Middle frontal gyrus (tissue), 1 donor: Measurements from ENCODE around the gene CELF2.

ENCODE experiments used
- DNase-seq: peaks from one replicate; pipeline ENCODE4 v3.0.0-alpha.2; 2015; ENCODE audit warnings: low spot score; ENCODE audit errors: extremely low spot score

CELF2 gene

DNA sequence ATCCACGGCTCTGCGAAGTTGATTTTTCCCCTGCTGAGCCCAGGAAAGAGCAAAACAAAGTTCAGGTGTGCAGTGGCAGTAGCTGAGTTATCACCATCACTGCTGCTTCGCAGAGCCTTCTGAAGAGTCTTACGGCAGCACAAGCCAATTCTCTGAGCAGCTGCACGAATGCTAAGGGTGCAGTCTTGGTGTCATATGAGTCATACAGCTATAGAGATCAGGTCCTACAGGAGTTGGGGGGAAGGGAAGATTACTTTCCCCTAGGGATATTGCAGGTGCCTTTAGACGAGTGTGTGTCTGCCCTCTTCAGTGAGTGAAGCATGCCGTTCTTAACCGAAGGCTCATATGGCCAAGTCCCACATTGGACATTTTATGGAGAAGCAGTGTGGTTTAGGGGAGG lies 227.8 kb downstream of the CELF2 start:
- no peak for DNase-seq

DNA sequence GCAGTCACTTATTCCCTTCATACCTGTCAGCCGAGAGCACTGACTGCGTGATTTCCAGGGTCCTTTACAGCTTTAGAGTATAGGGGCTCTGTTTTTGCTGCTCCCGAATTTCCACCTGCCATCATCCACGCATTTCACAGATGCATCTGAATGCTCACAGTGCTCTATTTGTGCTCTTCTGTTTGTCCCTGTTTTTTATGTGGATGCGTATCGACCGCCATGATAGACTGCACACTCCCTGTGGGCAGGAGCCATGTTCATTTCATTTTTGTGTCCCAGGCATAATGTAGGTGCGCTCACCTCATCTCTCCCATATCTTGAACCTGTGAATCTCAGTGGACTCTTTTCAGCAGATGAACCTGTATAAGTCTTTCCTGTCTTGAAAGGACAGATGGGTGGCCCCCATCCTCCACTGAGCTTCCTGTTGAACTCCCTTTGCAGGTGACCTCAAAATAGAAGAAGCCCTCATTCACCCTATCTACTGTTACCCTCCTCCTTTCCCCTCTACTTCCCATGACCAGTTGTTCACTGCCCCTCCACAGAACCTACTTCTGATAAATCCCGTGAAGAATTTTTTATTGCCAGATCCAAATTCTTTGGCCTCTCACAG lies 228.4 kb downstream of the CELF2 start:
- no peak for DNase-seq

DNA sequence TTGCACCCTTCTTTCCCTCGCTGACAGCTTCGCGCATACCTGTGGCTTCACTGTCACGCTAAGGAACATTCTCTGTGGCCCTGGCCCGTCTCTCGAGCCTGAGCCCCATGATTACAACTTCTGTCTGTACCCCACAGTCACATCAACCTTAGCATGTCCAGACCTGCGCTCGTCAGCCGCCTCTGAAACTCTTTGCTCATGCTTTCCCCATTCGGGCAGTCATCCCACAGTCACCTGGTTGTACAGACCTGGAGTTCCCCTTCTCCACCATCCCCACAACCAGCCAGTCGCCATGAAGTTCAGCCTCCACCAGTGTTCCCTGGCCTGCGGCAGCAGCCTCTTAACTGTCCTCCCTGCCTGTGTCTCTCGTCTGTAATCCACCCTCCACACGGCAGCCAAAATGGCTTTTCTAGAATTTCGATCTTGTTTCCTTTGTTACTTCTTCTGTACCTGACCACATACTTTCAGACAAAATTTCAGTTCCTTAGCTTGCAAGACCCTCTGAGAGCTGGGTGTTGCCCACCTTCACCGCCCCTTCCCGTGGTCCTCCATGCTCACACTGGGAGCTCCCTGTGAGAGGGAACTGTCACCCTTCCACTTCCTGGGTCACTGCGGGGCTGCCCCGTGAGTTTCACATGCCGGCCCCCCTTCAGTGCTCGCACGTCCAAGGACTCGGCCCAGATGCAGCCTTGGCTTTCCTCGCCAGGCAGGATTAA lies 229.2 kb downstream of the CELF2 start:
- no peak for DNase-seq

DNA sequence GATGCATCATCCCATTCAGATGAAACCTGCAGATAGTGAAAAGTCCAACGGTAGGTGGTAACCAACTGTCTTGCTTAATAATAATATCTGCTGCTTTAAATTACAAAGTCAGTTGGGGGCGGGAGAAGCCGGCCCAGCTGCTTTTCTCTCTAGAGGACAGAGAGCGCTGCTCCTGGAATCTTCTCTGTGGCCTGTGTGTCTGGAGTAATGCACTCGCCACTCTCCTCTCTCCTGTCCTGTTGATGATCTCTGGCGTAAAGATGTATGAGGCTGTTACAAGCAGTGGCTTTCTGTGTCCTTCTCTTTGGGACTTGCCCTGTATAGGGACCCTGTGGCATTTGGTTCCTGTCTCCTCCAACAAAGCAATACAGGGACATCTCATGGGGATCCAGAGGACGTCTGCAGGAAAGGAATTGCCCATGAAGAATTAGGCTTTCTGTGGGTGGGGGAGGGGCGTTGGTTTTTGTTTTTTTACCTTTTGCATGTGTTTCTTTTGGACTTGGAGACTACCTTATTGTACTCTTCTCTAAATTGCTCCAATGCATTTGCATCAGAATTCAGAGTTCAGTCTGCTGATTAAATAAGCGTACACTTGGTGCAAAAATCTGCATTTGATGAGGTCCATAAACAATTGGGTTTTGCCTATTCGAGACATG lies 231.6 kb downstream of the CELF2 start:
- DNase-seq = no peak

DNA sequence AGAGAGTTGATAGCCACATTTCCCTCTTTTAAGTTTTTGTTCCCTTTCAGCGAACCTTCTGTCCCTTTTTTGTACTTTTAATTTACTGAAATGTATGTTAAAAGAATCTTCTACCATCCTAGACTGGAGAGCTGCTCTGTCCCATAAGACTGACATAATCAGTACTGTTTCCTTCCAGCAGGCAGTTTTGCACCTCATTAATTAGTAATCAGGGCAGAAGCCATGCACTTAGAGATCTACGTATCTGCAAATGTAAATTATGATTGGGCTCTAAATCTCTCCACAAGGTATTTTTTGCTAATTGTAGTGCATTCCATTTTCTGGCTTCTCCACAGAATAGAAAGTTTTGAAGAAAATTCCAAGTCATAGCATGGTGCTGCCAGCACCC lies 232.1 kb downstream of the CELF2 start:
- no peak for DNase-seq

DNA sequence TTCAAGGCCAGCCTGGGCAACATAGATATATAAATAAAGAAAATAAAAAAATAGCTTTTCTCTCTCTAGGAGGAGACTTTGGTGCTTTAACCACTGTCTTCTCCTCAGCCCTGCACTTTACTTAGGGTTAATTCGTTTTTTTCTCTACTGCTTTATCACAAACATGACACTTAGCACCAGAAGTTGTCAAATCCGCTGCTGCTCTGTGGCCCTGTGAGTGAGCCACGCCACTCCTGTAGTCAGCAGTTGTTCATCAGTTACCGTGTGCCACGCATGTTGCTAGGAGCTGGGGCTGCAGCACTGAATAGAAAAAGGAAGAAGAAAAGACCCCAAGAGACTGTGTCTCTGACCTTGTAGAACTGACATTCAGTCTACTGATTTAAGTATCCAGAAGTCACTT lies 232.6 kb downstream of the CELF2 start:
- DNase-seq = no peak

DNA sequence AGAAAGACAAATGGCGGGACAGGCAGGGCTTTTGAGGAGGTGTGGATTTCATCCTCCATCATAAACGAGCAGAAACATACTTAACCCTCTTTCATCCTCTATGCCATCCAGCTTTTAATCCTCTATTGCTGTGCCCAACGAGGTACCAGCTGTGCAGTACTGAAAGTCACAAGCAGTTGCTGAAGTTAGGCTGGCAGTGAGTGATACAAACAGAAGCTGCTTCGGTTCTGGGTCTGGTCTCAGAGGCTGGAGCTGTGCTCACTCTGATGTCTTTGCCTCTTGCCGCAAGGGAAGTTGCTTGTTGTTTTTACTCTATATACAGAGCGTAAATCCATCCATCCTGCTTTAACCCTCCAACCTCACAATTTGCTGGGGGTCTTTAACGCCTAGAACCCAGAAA lies 235.2 kb downstream of the CELF2 start:
- DNase-seq = no peak

DNA sequence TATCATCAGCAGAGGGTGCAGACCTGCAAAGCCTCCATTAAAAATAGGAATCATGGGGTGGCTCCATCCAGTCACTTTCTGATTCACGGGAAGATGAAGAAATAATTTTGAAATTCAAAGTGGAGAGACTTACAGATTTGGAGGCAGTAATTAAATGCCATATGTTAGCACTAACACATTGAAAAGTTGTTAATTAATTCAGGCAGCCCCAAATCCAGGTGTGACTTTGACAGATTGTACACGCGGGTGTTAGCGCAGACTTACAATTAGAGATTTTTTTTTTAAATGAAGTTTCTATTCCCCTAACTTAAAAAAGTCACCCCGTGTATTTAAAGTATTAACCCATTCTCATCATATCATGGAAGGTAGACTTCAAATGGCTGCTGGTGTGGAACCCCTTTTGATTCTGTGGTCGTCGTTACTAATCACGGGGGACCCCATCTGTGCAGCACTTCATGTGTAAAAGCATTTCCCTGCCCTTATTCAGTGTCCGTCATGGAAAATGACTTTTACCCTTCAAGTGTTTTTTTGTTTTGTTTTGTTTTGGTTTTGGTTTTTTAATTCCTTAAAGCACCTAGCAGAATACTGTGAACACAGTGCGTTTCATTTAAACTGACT lies 235.8 kb downstream of the CELF2 start:
- DNase-seq = no peak

DNA sequence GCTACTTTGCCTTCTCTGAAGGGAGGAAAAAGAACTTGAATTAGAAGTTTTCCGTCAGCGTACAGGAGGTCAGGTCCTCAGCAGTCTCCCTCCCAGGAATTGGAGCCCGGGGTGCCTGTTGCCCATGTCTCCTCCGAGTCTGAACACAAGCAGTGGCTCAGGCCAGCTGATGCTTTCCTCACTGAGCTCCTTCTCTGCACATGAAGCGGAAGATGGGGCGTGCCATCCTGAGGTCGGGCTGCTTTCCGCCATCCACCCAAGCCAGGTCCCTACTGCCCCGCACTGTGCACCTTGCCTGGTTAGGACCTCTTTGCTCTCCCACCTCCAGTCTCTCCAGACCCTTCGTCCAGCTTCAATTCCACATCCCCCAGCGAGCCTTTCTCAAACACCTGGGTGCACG lies 237.5 kb downstream of the CELF2 start:
- no peak for DNase-seq

DNA sequence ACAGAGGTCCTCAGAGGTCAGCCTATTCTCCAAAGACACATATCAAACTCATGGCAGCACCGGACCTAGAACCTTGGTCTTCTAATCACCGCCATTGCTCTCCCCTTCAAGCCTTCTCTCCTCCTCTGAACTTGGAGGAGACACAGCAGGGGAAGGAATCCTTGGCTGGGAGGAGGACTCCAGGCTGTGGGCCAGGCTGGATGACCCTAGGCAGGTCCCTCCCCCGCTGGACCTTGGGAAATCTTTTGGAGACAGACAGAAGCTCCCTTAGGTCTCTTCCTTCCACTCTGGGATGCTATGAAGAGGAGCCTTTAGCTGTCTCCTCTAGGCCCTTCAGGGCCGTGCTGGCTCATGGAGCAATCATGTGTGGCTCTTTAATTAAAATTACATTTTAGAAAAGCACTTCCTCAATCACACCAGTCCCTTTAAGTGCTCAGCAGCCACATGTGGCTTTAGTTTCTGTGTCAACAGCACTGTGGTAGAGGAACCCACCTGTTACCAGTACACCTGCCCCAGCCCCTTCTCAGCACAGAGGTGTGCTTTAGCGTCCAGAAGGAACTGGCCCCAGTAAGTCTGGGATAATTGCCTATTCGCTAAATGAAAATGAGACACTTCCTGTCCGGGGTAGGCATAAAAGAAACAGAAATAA lies 238.2 kb downstream of the CELF2 start:
- DNase-seq = no peak

DNA sequence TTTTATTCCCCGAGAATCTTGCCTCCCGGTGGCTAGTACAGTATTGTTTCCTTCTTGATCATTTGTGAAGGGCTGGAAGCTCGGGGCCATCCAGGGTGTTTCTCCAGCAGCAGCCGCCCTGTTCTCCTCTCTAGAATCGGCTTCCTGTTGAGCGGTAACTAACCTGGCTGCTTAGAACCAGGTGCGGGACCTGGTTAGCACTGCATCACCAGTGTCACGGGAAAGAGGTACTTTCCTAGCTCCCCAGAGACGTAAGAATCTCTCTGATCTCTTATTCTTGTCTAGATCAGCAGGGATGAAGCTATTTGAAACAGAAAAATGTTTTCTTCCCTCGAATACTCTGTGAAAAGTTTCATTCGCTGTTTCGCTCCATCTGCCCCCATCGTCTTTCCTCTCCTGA lies 239.2 kb downstream of the CELF2 start:
- no peak for DNase-seq

DNA sequence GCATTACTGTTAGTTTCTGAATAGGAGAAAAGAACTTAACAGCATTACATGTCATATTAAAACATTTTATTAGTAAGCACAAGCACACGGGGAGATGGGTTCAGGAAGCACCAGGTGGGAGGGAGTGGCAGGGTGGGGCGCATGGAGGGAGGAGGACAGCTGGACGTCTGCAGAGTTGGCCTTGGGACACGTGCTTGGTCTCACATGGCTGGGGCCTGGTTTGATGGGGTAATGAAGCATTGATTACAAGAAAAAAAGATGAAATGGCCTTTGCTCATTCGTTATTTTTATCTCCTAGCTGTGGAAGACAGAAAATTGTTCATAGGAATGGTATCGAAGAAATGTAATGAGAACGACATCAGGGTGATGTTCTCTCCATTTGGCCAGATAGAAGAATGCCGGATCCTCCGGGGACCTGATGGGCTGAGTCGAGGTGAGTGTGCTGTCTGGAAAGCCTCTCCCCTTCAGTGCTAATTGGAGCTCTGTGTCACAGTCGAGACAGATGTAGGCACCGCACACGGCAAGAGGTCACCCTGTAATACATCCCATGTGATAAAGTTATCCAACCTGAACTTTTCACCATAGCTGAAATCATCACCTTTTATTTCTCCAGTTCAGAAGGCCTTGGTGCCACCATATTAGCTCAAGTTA lies 239.9 kb downstream of the CELF2 start:
- no peak for DNase-seq

DNA sequence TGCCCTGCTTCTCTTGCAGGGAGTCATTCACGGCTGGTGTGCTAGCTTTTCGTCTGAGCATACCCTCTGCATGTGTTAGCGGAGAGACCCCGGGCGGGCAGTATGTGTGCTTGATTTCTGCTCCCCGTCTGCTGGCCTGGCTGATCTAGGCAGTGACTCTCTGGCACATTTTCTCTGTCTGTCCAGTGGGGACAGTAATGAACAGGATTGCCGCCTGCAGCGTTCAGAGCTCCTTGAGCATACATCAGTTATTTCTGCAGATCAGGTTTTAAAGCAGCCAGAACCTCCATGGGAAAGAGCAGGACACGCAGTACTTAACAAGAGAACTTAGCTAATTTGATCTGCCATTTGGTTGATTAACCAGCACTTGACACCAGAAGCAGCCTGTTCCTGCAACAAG lies 242.5 kb downstream of the CELF2 start:
- DNase-seq = no peak

DNA sequence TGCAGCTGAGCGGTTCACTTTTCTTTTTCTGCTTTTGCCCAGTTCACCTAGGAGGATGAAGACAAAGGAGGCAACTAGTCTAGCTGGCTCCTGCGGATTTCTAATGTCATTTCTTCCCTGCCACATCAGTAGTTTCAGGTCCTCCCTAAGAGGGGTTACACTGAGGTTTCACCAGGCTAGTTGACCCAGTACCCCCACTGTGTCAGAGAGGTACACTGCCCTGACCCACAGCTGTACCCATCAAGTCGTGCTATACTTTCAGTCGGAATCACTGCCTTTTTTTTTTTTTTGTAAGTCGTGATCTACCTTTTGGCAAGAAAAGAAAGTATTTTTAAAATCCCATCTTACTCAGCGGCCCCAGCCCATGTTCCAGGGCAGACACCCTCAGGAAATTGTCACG lies 243.5 kb downstream of the CELF2 start:
- no peak for DNase-seq

DNA sequence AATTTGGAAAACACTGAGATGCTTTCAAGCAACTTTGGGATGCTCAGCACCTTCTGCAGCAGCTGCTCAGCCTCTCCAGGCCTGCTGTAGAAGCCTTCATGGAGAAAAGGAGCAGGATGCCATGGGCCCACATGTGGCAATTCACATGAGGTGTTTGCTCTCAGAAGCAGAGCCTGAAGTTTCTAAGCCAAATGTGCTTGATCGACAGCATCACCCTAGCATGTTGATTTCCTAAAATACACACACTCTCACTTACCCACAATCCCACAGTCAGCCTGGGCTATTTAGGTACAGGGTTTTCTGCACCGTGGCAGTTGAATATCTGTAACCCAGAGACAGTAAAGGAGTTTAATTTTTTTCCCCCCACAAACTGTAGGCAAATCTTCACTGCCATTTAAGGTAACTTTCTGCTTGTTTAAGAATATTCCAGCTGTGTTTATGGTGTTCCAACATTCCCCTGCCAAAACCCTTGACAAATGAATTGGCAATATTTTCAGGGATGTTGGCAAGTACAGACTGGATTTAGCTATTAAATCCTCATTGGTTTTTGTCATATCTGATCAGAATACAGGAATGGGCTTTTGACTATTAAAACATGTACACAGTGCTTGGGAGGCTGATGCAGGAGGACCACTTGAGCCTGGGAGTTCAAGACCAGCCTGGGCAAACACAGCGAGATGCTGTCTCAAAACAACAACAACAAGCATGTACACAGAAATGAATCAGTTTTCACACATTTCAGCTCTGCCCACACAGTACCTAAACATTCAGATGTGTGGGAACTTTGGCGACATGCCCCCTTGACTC lies 244.2 kb downstream of the CELF2 start:
- DNase-seq = no peak

DNA sequence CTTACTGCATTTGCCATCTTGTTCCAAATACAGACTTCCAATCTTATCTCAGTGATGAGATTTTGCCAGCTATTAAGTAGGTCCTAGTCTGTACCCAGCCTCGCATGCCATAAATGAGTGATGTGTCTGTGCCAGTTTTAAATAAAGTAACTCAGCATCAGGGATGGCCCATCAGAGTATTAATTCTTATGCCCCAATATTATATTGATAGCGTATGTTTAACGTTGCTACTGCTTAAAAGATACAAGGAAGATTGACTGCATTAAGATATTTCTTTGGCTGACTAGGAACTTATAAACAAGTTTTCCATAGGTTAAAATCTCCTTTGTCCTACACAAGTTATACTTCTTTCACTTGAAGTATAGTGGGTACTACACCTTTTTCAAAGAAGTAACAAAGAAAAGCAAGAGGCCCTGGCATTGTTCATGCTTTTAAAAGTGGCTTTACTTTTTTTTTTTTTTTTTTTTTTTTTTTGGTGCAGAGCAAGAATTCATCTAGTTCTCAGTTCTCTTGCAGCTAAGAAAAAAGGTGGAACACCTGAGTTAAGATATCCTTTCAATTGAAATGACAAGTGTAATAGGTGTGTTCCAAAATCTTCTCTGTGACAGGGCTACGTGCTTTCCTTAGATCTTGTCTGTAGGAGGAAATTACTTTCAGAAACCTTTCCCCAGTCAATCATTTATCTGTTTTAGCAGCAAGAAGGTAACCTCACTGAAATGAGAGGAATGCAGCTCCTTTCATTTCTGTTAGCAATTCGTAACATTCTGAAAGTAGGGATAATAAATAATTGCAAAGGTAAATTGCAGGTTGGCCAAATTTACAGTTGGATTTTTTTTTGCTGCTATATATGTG lies 245.0 kb downstream of the CELF2 start:
- no peak for DNase-seq

DNA sequence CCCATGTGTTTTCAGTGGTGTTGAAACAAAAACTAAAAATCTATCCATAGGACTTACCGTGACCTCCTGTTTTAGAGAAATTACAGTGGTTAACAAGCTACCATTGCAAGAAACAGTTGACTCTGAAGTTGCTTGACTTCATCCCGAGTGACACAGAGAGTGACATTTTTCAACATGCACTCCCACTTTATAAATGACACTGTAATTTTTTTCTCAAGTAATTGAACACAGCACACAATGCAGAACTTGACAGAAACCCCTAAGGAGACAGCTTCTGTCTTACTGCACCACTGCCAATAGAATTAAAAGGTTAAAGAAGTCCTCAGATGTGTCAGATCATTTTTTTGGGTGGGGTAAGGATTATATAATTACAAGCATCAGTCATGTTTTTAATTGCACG lies 246.1 kb downstream of the CELF2 start:
- DNase-seq = no peak

DNA sequence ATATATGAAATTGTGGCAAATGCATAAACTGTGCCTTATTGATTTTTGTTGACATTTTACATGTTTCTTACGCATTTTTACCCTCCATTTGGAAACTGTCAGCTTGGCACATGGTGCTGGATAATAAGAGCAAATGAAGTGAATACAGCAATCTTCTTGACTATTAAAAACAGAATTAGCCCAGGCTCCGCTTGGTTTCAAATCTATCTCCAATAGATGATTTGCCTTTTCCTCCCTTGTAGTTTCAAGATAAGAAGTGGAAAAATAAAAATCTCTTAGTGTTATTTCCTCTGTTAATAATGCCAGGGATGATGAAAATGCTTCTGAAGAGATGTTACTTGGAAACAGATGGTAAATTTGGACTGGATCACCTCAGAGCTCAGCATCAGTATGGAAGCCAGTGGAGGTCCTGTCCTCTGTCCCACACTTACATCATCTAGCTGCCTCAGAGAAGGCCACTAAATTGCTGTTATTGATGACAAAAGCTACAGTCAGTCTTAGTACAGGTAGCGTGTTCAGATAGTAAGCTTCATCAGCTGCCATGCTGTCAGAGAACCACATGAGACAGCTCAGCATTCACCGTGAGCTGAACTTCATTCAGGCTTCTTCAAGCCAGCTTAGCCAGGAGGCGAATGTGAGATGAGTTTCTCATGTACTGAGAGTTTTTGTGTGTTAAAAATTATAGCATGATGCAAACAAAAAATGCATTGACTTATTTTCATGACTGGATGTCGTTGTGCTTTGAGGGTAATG lies 246.8 kb downstream of the CELF2 start:
- no peak for DNase-seq

DNA sequence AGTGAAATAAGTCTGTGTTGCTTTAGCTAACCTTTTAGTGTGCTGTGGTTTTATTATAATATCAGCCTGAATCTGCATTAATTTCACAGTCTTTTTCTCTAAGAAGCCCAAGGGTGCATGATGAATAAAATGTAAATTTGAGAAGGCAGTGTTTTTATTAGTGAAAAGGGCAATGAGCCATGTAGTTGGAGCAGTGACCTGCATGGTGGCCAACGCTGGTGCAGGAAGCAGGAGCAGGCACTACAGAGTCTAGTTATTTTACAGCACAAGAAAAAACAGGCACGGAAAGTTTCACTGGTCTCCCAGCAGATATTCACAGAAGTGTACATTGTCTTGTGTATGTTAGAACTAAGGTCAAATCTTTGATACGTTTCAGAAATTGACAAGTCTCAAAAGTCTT lies 247.8 kb downstream of the CELF2 start:
- no peak for DNase-seq
